Measurements from ENCODE around the gene FBLN2. TPM values are rescaled to one million over a fixed set of nuclear protein-coding genes. Genes with fewer than 3 reads are reported as not detected.

The FBLN2 gene
- total and polyA plus RNA-seq, 4 donors, result 1.3 to 9.1 (median 4.3) TPM

DNA sequence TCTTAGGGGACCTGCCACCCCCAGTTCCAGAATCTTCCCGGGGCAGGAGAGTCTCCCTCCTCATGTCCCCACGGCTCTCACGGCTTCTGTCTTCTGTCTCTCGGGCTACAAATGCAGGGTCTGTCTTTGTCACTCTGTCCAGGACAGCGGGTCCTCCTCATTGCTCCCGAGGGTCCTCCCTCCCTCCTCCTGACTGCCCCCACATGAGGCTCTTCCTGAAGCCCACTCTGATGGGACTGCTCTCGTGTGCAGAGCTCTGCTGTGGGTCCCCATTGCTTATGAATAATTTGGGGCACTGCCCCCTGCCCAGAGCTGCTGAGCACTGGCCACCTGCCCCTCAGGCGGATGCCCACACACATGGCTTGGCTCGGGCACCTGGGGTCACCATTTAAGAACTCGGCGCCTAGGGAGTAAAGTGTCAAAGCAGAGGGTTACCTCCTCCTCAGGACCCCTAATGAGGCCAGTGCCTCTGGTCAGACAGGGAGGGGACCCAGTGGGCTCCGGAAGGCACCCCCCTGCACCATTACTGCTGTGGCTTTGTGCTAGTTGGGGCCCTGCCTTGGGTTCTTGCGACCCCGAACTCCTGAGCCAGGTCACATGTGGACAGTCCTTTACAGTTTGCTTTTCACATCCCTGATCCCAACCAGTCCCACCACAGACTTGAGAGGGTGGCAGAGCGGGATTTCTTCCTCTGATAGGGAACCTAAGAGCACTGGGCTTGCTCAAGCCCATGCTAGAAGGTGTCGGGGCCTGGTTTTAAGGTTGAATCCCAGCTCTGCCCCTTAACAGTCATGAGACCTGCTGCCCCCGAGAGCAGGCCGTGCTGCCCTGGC, 46.8 kb upstream of the FBLN2 start:
- no peak for DNase-seq (ENCODE audit: low spot score)
- no peaks in the 10 kb centered on the region for H3K27me3 ChIP-seq (ENCODE audit: control insufficient read depth in 4 of 4, insufficient read depth in 4 of 4, low read length in 3 of 4)
- no peaks in the 10 kb centered on the region for H3K36me3 ChIP-seq (ENCODE audit: control insufficient read depth in 4 of 4, insufficient read depth in 3 of 4, low read depth in 1 of 4, low read length in 3 of 4)
- no peak overlapping the region for H3K4me3 ChIP-seq (ENCODE audit: low read depth in 1 of 3, low read length in 3 of 3)
- WGBS, result 96% methylated on average over 18 of the region's 18 CpGs
- TF ChIP-seq FOXA1 (IDR thresholded peaks at IDR 0.05), result no peak
- no peak overlapping the region for H3K27ac ChIP-seq (ENCODE audit: low read depth in 1 of 2, low read length in 2 of 2)
- H3K9me3 ChIP-seq (ENCODE audit: control insufficient read depth in 4 of 4, low read length in 3 of 4), result no peaks in the 10 kb centered on the region
- H3K4me1 ChIP-seq (ENCODE audit: control insufficient read depth in 4 of 4, insufficient read depth in 4 of 4, low read length in 3 of 4), result no peaks in the 10 kb centered on the region
- H3K9ac ChIP-seq (ENCODE audit: low read depth in 1 of 2, low read length in 2 of 2), result no peak overlapping the region

DNA sequence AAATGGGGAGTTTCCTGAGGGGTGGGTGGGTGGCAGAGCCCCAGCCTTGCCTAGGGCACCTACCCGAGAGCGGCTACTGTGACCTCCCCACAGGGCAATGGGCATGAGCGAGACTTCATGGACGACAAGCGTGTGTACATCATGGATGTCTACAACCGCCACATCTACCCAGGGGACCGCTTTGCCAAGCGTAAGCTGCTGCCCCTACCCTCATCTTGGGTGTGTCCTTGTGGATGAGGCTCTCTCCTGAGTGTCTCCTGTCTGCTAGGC, 46.2 kb upstream of the FBLN2 start:
- Histone ChIP-seq H3K4me3 (ENCODE audit: low read depth in 1 of 3, low read length in 3 of 3) (no peak overlapping the region), H3K27me3 (ENCODE audit: control insufficient read depth in 4 of 4, insufficient read depth in 4 of 4, low read length in 3 of 4) (no peaks in the 10 kb centered on the region), H3K36me3 (ENCODE audit: control insufficient read depth in 4 of 4, insufficient read depth in 3 of 4, low read depth in 1 of 4, low read length in 3 of 4) (no peaks in the 10 kb centered on the region), H3K9ac (ENCODE audit: low read depth in 1 of 2, low read length in 2 of 2) (no peak overlapping the region), H3K4me1 (ENCODE audit: control insufficient read depth in 4 of 4, insufficient read depth in 4 of 4, low read length in 3 of 4) (no peaks in the 10 kb centered on the region), H3K27ac (ENCODE audit: low read depth in 1 of 2, low read length in 2 of 2) (no peak overlapping the region), H3K9me3 (ENCODE audit: control insufficient read depth in 4 of 4, low read length in 3 of 4) (no peaks in the 10 kb centered on the region)
- TF ChIP-seq, protein P1, sequence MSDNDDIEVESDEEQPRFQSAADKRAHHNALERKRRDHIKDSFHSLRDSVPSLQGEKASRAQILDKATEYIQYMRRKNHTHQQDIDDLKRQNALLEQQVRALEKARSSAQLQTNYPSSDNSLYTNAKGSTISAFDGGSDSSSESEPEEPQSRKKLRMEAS (IDR thresholded peaks at IDR 0.05), result no peak
- TF ChIP-seq HNF4G (IDR thresholded peaks at IDR 0.05) (no peak), RXRA (IDR thresholded peaks at IDR 0.05) (no peak), SP1 (IDR thresholded peaks at IDR 0.05) (no peak), GABPA (IDR thresholded peaks at IDR 0.05 in 1 of 2, conservative IDR thresholded peaks at IDR 0.05 in 1 of 2) (no peak), FOXA1 (IDR thresholded peaks at IDR 0.05) (no peak), EGR1 (IDR thresholded peaks at IDR 0.05; ENCODE audit: low read depth in 2 of 2) (no peak), JUND (IDR thresholded peaks at IDR 0.05) (no peak), YY1 (IDR thresholded peaks at IDR 0.05) (no peak), HNF4A (conservative IDR thresholded peaks at IDR 0.05) (no peak), TAF1 (conservative IDR thresholded peaks at IDR 0.05) (no peak)
- TF ChIP-seq, protein P2, sequence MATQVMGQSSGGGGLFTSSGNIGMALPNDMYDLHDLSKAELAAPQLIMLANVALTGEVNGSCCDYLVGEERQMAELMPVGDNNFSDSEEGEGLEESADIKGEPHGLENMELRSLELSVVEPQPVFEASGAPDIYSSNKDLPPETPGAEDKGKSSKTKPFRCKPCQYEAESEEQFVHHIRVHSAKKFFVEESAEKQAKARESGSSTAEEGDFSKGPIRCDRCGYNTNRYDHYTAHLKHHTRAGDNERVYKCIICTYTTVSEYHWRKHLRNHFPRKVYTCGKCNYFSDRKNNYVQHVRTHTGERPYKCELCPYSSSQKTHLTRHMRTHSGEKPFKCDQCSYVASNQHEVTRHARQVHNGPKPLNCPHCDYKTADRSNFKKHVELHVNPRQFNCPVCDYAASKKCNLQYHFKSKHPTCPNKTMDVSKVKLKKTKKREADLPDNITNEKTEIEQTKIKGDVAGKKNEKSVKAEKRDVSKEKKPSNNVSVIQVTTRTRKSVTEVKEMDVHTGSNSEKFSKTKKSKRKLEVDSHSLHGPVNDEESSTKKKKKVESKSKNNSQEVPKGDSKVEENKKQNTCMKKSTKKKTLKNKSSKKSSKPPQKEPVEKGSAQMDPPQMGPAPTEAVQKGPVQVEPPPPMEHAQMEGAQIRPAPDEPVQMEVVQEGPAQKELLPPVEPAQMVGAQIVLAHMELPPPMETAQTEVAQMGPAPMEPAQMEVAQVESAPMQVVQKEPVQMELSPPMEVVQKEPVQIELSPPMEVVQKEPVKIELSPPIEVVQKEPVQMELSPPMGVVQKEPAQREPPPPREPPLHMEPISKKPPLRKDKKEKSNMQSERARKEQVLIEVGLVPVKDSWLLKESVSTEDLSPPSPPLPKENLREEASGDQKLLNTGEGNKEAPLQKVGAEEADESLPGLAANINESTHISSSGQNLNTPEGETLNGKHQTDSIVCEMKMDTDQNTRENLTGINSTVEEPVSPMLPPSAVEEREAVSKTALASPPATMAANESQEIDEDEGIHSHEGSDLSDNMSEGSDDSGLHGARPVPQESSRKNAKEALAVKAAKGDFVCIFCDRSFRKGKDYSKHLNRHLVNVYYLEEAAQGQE (IDR thresholded peaks at IDR 0.05), result no peak
- TF ChIP-seq, protein P3, sequence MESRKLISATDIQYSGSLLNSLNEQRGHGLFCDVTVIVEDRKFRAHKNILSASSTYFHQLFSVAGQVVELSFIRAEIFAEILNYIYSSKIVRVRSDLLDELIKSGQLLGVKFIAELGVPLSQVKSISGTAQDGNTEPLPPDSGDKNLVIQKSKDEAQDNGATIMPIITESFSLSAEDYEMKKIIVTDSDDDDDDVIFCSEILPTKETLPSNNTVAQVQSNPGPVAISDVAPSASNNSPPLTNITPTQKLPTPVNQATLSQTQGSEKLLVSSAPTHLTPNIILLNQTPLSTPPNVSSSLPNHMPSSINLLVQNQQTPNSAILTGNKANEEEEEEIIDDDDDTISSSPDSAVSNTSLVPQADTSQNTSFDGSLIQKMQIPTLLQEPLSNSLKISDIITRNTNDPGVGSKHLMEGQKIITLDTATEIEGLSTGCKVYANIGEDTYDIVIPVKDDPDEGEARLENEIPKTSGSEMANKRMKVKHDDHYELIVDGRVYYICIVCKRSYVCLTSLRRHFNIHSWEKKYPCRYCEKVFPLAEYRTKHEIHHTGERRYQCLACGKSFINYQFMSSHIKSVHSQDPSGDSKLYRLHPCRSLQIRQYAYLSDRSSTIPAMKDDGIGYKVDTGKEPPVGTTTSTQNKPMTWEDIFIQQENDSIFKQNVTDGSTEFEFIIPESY (IDR thresholded peaks at IDR 0.05), result no peak
- TF ChIP-seq, protein P4, sequence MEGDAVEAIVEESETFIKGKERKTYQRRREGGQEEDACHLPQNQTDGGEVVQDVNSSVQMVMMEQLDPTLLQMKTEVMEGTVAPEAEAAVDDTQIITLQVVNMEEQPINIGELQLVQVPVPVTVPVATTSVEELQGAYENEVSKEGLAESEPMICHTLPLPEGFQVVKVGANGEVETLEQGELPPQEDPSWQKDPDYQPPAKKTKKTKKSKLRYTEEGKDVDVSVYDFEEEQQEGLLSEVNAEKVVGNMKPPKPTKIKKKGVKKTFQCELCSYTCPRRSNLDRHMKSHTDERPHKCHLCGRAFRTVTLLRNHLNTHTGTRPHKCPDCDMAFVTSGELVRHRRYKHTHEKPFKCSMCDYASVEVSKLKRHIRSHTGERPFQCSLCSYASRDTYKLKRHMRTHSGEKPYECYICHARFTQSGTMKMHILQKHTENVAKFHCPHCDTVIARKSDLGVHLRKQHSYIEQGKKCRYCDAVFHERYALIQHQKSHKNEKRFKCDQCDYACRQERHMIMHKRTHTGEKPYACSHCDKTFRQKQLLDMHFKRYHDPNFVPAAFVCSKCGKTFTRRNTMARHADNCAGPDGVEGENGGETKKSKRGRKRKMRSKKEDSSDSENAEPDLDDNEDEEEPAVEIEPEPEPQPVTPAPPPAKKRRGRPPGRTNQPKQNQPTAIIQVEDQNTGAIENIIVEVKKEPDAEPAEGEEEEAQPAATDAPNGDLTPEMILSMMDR (IDR thresholded peaks at IDR 0.05; ENCODE audit: low read depth, low read length, missing input control), result no peak
- WGBS, result 98% methylated on average over 8 of the region's 8 CpGs
- no peak for DNase-seq (ENCODE audit: low spot score)
